ENCODE measurements around the gene ARID4B. TPM values are rescaled to one million over a fixed set of nuclear protein-coding genes. Genes with fewer than 3 reads are reported as not detected.

The ARID4B gene
- total and polyA plus RNA-seq, 9 donors: 19.6 to 52.0 (median 40.6) TPM

DNA sequence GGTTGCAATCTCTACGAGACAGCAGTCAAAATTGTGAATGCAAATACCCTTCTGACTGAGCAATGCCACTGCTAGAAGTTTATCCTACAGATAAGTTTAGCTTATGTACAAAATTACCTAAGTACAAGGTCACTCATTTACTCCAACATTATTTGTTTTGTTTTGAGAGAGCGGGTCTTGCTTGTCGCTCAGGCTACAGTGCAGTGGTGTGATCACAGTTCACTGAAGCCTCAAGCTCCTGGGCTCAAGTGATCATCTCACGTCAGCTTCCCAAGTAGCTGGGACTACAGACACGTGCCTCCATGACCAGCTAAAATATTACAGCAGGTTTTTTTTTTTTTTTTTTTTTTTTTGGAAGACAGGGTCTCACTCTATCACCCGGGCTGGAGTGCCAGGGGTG, 182.3 kb downstream of the ARID4B start:
- WGBS, 3 donors: 84 to 91% (median 86%) methylated on average over 6 of the region's 6 CpGs
- no peak overlapping the region for H3K27ac ChIP-seq
- H3K36me3 ChIP-seq: no peaks in the 10 kb centered on the region
- no peaks in the 10 kb centered on the region for H3K9me3 ChIP-seq
- TF ChIP-seq EP300 (IDR thresholded peaks at IDR 0.05) (no peak), POLR2A (IDR thresholded peaks at IDR 0.05) (no peak)
- TF ChIP-seq, protein P1, sequence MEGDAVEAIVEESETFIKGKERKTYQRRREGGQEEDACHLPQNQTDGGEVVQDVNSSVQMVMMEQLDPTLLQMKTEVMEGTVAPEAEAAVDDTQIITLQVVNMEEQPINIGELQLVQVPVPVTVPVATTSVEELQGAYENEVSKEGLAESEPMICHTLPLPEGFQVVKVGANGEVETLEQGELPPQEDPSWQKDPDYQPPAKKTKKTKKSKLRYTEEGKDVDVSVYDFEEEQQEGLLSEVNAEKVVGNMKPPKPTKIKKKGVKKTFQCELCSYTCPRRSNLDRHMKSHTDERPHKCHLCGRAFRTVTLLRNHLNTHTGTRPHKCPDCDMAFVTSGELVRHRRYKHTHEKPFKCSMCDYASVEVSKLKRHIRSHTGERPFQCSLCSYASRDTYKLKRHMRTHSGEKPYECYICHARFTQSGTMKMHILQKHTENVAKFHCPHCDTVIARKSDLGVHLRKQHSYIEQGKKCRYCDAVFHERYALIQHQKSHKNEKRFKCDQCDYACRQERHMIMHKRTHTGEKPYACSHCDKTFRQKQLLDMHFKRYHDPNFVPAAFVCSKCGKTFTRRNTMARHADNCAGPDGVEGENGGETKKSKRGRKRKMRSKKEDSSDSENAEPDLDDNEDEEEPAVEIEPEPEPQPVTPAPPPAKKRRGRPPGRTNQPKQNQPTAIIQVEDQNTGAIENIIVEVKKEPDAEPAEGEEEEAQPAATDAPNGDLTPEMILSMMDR (IDR thresholded peaks at IDR 0.05): no peak
- intact Hi-C loops (cut with DNase I): no loop called here
- no peak overlapping the region for H3K4me3 ChIP-seq
- H3K4me1 ChIP-seq (ENCODE audit: insufficient read depth): no peaks in the 10 kb centered on the region
- no peaks in the 10 kb centered on the region for H3K27me3 ChIP-seq
- DNase-seq: no peak

DNA sequence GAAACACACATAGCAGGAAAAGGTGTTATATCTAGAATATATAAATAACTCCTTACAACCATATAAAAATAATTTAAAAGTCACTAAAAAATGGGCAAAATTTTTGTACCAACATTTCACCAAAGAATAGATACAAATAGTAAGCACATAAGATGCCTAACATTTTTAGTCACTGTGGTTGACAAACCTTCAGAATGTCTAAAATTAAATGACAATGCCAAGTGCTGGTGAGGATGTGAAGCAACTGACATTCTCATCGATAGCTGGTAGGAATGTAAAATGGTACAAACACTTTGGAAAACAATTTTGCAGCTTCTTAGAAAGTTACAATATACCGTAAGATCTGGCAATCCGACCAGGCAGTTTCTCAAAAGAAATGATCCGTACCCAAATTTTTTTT, 185.0 kb downstream of the ARID4B start:
- no peaks in the 10 kb centered on the region for H3K36me3 ChIP-seq
- 82 to 95% (median 92%) methylated on average over 4 of the region's 4 CpGs for WGBS, 3 donors
- H3K4me3 ChIP-seq: no peak overlapping the region
- intact Hi-C loops (cut with DNase I): no loop called here
- H3K9me3 ChIP-seq: no peaks in the 10 kb centered on the region
- H3K27ac ChIP-seq: no peak overlapping the region
- no peaks in the 10 kb centered on the region for H3K4me1 ChIP-seq (ENCODE audit: insufficient read depth)
- H3K27me3 ChIP-seq: no peaks in the 10 kb centered on the region
- TF ChIP-seq POLR2A (IDR thresholded peaks at IDR 0.05) (no peak), EP300 (IDR thresholded peaks at IDR 0.05) (no peak)
- TF ChIP-seq, protein P1 (IDR thresholded peaks at IDR 0.05): no peak
- no peak for DNase-seq

DNA sequence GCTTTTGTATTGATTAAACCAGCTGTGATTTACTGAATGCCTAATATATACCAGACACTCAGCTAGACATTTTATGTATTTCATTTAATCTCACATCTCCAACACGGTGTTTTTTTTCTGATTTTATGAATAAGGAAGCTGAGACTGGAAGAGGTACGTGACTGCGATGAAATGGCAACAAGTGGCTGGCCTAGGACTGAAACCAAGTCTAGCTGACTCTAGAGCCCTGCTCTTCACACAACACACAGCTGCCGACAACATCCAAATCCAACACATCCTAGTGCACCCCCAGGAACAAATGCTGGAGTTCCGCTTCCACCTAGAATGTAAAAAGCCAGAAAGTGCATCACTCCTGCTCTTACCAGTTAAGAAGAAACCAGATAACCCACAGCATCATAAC, 188.7 kb downstream of the ARID4B start:
- 89 to 95% (median 90%) methylated on average over 5 of the region's 5 CpGs for WGBS, 3 donors
- Histone ChIP-seq H3K4me1 (ENCODE audit: insufficient read depth) (no peaks in the 10 kb centered on the region), H3K4me3 (no peak overlapping the region), H3K9me3 (no peaks in the 10 kb centered on the region), H3K27ac (no peak overlapping the region), H3K27me3 (no peaks in the 10 kb centered on the region), H3K36me3 (no peaks in the 10 kb centered on the region)
- TF ChIP-seq POLR2A (IDR thresholded peaks at IDR 0.05): no peak
- TF ChIP-seq, protein P1 (IDR thresholded peaks at IDR 0.05): no peak
- no peak for TF ChIP-seq EP300 (IDR thresholded peaks at IDR 0.05)
- no peak for DNase-seq
- intact Hi-C loops (cut with DNase I): no loop called here

DNA sequence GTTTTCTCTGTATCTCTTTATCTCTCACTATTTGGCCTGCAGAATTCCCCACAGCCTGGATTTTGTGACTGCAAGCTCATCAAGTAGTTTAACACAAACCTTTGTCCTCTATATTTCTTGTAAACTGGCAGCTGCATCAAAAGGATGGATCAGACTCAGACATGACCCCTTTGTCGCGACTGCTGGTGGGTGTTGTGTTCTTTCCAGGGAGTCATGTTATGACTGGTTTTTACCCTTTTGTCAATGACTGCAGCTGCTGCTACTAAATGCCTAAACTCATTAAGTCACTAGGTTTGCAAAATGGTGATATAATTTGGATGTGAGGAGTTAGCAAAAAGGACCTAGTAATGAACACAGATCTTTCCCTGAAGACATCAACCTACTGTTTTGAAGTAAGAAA, 189.2 kb downstream of the ARID4B start:
- no peaks in the 10 kb centered on the region for H3K4me1 ChIP-seq (ENCODE audit: insufficient read depth)

DNA sequence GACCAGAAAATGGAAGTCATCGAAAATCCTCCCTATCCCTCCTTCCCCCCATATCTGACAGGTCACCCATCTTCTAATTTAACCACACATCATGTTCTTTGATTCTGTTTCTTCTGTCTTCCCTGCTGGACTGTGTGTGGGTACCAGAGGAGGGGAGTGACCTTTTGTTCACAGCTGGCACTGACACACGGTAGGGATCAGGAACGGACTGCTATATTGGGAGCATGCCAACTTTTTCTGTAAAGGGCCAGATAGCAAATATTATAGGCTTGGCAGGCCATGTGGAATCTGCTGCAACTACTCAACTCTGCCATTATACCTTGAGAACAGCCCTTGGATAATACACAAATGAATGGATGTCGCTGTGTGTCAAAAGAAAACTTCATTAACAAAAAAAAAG, 191.9 kb downstream of the ARID4B start:
- Histone ChIP-seq H3K36me3 (no peaks in the 10 kb centered on the region), H3K9me3 (no peaks in the 10 kb centered on the region), H3K4me1 (ENCODE audit: insufficient read depth) (no peaks in the 10 kb centered on the region), H3K27ac (no peak overlapping the region), H3K4me3 (no peak overlapping the region), H3K27me3 (no peaks in the 10 kb centered on the region)
- intact Hi-C loops (cut with DNase I): no loop called here
- WGBS, 3 donors: 49 to 56% (median 49%) methylated on average over 4 of the region's 4 CpGs
- TF ChIP-seq EP300 (IDR thresholded peaks at IDR 0.05) (no peak), POLR2A (IDR thresholded peaks at IDR 0.05) (no peak)
- TF ChIP-seq, protein P1 (IDR thresholded peaks at IDR 0.05): no peak
- no peak for DNase-seq

More for the DNA sequence above, 189.2 kb downstream of the ARID4B start:
- TF ChIP-seq POLR2A (IDR thresholded peaks at IDR 0.05): no peak
- 15 to 48% (median 23%) methylated on average over 2 of the region's 2 CpGs for WGBS, 3 donors
- Histone ChIP-seq H3K27me3 (no peaks in the 10 kb centered on the region), H3K9me3 (no peaks in the 10 kb centered on the region), H3K27ac (no peak overlapping the region), H3K4me3 (no peak overlapping the region), H3K36me3 (no peaks in the 10 kb centered on the region)
- intact Hi-C loops (cut with DNase I): no loop called here
- DNase-seq: no peak
